ENCODE data around the gene AMZ2.

GRCh38 chr17:68302066-68302564 lies 54.3 kb downstream of the AMZ2 start:
- TF ChIP-seq CTCF (IDR thresholded peaks at IDR 0.05) (no peak), POLR2AphosphoS5 (IDR thresholded peaks at IDR 0.05) (no peak), POLR2A (IDR thresholded peaks at IDR 0.05) (no peak)

All from suprapubic skin (tissue), 4 donors.